Hypothalamus (tissue), 51 donors: ENCODE results near the gene GATM.
A peak's percentile ranks its signal among the peaks of the same experiment; 100 is the strongest.

Experiments
- DNase-seq, 51 donors: peaks; one replicate each; lab custom pipeline; 2025; lab: John Stamatoyannopoulos, UW

Gene GATM

GRCh38 chr15:45362419-45362818 is 15.9 kb downstream of the GATM start:
- no peak for DNase-seq

- DNase-seq: no peak
Measured at GRCh38 chr15:45361878-45362277, 16.5 kb downstream of the GATM start.

DNA sequence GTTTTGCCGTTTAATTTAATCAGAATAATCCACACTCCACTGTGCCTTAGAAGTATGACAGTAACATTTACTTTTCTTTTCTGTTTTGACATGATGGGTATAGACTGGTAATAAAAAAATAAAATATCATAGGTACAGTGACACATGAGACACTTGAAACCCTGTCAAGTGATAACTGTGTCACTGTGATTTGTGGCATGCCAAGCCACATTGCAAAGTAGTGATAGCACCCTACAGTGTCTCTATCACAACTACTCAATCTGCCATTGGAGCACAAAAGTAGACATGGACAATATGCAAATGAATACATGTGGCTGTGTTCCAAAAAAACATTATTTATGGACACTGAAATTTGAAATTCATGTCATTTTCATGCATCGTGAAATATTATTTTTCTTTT is 22.5 kb downstream of the GATM start:
- DNase-seq: no peak

DNA sequence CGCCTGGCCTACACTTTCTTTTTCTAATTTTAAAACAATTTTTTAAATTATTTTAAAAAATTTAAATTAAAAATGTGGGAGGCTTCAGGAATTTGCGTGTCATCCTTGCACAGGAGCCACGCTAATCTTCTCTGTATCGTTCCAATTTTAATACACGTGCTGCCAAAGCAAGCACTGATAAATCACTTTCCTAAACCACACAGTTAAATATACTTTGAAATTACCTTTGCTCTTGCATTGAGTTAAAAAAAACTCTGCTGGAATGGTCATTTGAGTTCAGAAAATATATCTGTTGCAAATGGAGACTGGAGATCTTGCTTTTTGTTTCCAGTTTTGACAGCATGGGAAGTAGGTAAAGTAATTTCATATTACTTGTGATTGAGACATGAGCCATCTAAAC is 23.6 kb downstream of the GATM start:
- no peak for DNase-seq

- no peak for DNase-seq
Measured at GRCh38 chr15:45351227-45351626, 27.1 kb downstream of the GATM start.

DNA sequence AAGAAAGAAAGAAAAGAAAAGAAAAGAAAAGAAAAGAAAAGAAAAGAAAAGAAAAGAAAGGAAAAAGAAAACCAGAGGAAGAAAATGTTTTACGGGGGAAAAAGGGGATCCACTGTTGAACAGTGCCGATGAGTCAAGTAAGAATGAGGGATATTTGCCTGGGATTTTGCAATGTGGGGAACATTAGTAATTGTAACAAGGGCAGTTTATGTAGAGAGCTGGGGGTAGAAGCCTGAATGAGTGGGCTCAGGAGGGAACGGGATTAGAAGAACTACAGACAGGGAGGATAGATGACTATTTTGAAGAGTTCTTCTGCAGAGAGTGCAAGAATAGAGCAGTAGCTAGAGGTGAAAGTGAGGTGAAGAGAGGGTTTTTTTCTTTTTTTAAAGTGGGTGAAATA is 28.7 kb downstream of the GATM start:
- DNase-seq: no peak

DNA sequence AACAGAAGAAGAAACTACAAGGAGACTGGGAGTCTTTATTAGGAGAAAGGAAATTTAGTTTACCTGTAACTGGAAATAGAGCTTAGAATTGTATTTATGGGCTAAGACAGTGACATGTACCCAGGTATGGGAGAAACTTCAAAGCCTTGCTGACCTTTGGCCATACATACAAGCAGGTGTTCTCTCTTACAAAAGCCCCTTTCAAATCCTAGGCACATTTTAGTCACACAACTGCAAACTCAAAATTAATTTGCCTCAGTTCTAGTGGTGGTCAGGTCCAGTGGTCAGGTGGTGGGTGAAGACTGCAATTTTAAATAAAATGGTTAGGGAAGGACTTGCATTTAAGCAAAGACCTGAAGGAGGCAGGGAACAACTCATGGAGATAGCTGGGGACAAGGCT is 30.4 kb downstream of the GATM start:
- no peak for DNase-seq

DNA sequence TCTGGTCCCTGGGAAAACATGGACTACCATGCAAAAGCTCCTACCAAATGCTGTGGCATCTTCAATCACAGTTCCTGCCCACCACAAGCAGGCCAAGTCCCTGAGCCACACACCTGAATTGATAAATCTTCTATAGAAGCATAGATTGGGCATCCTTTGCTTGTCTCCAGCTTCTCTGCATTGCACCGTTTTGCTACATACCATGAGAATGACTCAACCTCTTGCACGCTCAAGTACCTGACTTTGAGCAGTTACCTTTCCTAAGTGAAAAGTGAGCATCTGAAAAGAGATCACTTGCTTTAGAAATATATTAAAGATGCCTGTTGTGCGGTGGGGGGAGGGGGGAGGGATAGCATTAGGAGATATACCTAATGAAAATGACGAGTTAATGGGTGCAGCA is 31.3 kb downstream of the GATM start:
- DNase-seq: no peak

GRCh38 chr15:45346381-45346780 is 32.0 kb downstream of the GATM start:
- no peak for DNase-seq

- DNase-seq: no peak
Measured at GRCh38 chr15:45343258-45343860, 35.0 kb downstream of the GATM start.

DNA sequence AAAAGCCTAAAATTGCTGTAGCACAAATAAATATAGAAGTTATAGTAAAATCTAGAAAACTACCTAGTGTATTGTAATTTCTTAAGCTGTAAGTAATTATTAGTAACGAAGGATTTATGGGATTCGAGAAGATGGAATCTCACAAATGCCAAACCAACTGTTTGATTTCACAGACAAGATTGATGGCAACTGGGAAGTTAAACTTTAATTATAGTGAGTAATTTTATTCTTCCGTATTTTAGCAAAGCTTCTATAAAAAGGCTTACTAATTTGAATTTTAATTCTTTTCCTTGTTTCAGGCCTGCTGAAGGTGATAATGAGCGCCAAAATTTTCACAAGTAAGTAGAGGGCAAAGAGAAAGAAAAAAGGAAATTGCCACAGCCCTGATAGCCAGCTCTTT is 36.6 kb downstream of the GATM start:
- no peak for DNase-seq

DNA sequence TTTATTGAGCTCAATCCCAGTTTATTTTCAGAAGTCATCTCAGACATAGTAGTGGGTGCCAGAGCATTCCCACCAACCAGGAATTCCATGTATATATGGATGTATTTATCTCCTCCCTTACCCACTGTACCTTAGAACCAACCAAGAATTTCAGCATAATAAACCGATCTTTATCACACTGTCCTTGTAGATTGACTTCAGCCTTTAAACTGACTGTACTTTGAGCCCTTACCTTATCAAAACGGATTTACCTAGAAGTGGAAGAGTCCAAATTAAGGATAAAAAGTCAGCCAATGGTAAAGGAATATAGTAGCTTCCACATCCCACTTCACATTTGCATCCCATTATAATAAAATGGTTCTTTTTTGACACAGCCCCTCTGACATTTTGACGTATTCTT is 37.9 kb downstream of the GATM start:
- DNase-seq: no peak

DNA sequence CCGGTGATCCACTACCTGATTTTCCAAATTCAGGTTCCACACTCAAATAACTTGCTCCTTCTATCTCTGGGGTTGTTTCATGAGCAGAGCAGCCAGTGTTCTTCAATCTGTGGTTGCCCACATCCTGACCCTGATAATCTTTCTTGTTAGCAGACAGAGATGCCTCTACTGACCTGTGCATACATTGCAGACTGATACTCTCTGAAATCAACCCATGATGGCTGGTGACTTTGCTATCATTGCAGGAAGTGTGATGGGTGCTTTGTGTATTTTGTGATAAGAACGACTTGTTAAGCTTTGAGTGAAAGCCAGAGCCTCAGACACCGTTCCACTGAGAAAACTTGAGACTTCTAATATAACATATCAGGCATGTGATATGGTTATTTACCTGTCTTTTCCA is 39.9 kb downstream of the GATM start:
- DNase-seq: no peak

DNA sequence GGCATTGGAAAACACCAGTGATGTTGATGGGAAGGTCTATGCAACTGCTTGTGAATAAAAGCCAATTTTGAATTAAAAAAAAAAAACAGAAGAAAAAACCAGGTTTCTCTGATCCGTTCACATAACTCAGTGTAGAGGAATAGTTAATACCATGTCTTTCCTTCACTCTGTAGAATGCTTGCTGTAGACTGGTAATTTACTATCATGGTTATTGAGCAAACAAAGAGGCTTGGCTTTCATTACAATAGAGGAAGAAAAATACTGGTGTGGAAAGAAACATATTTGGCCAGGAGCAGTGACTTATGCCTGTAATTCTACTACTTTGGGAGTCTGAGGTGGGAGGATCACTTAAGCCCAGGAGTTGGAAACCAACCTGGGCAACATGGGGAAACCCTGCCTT is 41.1 kb downstream of the GATM start:
- DNase-seq: no peak

- peak in 12 of 51 donors; percentile 3 to 41 (median 8) for DNase-seq
Measured at GRCh38 chr15:45333550-45333949, 44.8 kb downstream of the GATM start.

GRCh38 chr15:45332694-45333093 is 45.6 kb downstream of the GATM start:
- DNase-seq: no peak

GRCh38 chr15:45331972-45332371 is 46.4 kb downstream of the GATM start:
- DNase-seq: no peak

- no peak for DNase-seq
Measured at GRCh38 chr15:45328663-45329062, 49.7 kb downstream of the GATM start.

DNA sequence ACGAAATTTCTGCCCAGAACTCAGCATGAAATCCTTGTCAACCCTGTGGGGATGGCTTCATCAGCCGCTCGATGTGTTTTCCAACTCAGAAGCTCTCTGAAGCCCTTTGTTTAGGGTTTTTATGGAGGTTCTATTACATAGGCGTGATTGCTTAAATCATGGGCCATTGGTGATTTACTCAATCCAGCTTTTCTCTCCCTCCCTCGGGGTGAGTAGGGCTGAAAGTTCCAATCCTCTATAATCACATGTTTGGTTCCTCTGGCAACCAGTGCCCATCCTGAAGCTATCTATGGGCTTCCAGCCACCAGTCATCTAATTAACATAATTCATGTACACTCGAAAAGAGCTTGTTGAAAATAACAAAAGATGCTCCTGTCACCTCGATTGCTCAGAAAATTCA is 51.6 kb downstream of the GATM start:
- DNase-seq: peak in 19 of 51 donors; percentile 4 to 65 (median 15)

- DNase-seq: no peak
Measured at GRCh38 chr15:45326280-45326679, 52.1 kb downstream of the GATM start.

GRCh38 chr15:45320581-45321205 is 57.7 kb downstream of the GATM start:
- no peak for DNase-seq

GRCh38 chr15:45319472-45320214 is 58.7 kb downstream of the GATM start:
- no peak for DNase-seq
